Measurements from ENCODE around the gene ADAP1. TPM values are rescaled to one million over a fixed set of nuclear protein-coding genes. Genes with fewer than 3 reads are reported as not detected.

ADAP1 gene
- total and polyA plus RNA-seq, 2 of the 13 experiments (the other 11 are each of a cell fraction or from before 2014, with no cell fraction given) = 10.5 to 24.6 TPM

GRCh38 chr7:977326-978048 lies 23.0 kb upstream of the ADAP1 start (continued):
- TF ChIP-seq MTA1 (CRISPR knock-in tag; IDR thresholded peaks at IDR 0.05; ENCODE audit: borderline replicate concordance) = peak; percentile 86; the same call in 1 of the 2 replicates
- 0 out of 2 replicates have a peak, but pooled peaks have one; percentile 71 for TF ChIP-seq SMAD9 (CRISPR knock-in tag; IDR thresholded peaks at IDR 0.05)
- TF ChIP-seq TSC22D2 (CRISPR knock-in tag; IDR thresholded peaks at IDR 0.05; ENCODE audit: borderline replicate concordance) = 0 out of 2 replicates have a peak, but pooled peaks have one; percentile 39
- TF ChIP-seq ARID2 (CRISPR knock-in tag; IDR thresholded peaks at IDR 0.05; ENCODE audit: borderline replicate concordance) = no peak
- TF ChIP-seq ZNF83 (CRISPR knock-in tag; IDR thresholded peaks at IDR 0.05; ENCODE audit: borderline replicate concordance) = peak; percentile 89; the same call in 1 of the 2 replicates
- TF ChIP-seq GPN1 (CRISPR knock-in tag; IDR thresholded peaks at IDR 0.05; ENCODE audit: borderline replicate concordance) = no peak
- no peak for TF ChIP-seq ZNF484 (CRISPR knock-in tag; IDR thresholded peaks at IDR 0.05; ENCODE audit: borderline replicate concordance, low read depth)
- TF ChIP-seq ZNF607 (CRISPR knock-in tag; IDR thresholded peaks at IDR 0.05; ENCODE audit: borderline replicate concordance) = peak; percentile 66; the same call in 1 of the 2 replicates
- peak; percentile 56; the same call in 1 of the 2 replicates for TF ChIP-seq ZNF232 (CRISPR knock-in tag; IDR thresholded peaks at IDR 0.05; ENCODE audit: borderline replicate concordance)
- no peak for TF ChIP-seq ZBTB1 (CRISPR knock-in tag; IDR thresholded peaks at IDR 0.05; ENCODE audit: borderline replicate concordance)
- TF ChIP-seq CSRNP1 (CRISPR knock-in tag; IDR thresholded peaks at IDR 0.05) = peak; percentile 62; the same call in 1 of the 2 replicates
- TF ChIP-seq POLR2AphosphoS5 (IDR thresholded peaks at IDR 0.05; ENCODE audit: low read depth, low read length) = peak; percentile 77
- no peak for TF ChIP-seq SNAPC4 (CRISPR knock-in tag; IDR thresholded peaks at IDR 0.05)
- TF ChIP-seq ZNF557 (CRISPR knock-in tag; IDR thresholded peaks at IDR 0.05) = peak; percentile 84; the same call in 1 of the 2 replicates
- no peak for TF ChIP-seq ATF5 (CRISPR knock-in tag; IDR thresholded peaks at IDR 0.05; ENCODE audit: low read depth)
- peak; percentile 84 for TF ChIP-seq ZNF614 (CRISPR knock-in tag; IDR thresholded peaks at IDR 0.05; ENCODE audit: borderline replicate concordance)
- TF ChIP-seq JUNB (CRISPR knock-in tag; IDR thresholded peaks at IDR 0.05; ENCODE audit: borderline replicate concordance) = no peak
- no peak for TF ChIP-seq TBP (CRISPR knock-in tag; IDR thresholded peaks at IDR 0.05)
- TF ChIP-seq ZSCAN12 (CRISPR knock-in tag; IDR thresholded peaks at IDR 0.05) = 0 out of 2 replicates have a peak, but pooled peaks have one; percentile 56
- TF ChIP-seq GLI4 (CRISPR knock-in tag; IDR thresholded peaks at IDR 0.05; ENCODE audit: borderline replicate concordance) = peak; percentile 88; the same call in 1 of the 2 replicates
- TF ChIP-seq HOXA9 (CRISPR knock-in tag; IDR thresholded peaks at IDR 0.05; ENCODE audit: borderline replicate concordance) = no peak
- no peak for TF ChIP-seq ZBTB21 (CRISPR knock-in tag; IDR thresholded peaks at IDR 0.05)
